GM15510 (cell line): ENCODE data around the gene C20orf144.

Experiments used
- POLR2A ChIP-seq: IDR thresholded peaks from 3 replicates; pipeline ENCODE4 v1.6.1; 2011; ENCODE audit warnings: borderline replicate concordance; ENCODE audit not compliant: insufficient read length; ENCODE audit errors: extremely low read depth

The C20orf144 gene

GRCh38 chr20:33646191-33646590 lies 15.9 kb upstream of the C20orf144 start:
- no peak for TF ChIP-seq POLR2A

- TF ChIP-seq POLR2A: no peak
Measured at GRCh38 chr20:33647603-33648395, 14.3 kb upstream of the C20orf144 start.

GRCh38 chr20:33648396-33649004 lies 13.6 kb upstream of the C20orf144 start:
- TF ChIP-seq POLR2A: no peak

GRCh38 chr20:33649201-33649681 lies 12.9 kb upstream of the C20orf144 start:
- TF ChIP-seq POLR2A: no peak

DNA sequence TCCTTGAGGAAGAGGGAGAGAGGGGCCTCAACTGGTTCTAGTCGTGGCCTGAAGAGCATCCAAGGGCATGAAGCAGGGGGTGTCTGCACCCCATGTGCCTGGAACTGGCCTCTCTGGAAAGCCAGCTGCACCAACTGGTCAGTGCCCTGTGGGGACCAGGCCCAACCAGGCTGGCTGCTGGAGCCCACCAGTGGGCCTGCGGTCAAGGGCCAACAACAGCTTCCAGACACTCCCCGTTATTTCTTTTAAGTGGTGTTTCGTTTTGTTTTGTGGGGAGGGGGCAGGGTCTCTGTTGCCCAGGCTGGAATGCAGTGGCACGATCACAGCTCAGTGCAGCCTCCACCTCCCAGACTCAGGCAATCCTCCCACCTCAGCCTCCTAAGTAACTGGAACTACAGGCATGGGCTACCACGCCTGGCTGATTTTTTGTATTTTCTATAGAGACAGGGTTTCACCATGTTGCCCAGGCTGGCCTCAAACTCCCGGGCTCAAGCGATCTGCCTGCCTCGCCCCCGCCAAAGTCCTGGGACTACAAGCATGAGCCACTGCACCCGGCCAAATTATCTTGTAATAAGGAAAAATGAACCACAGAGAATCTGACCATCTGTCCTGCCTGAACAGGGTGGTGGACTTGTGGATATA lies 11.9 kb upstream of the C20orf144 start:
- TF ChIP-seq POLR2A: no peak

GRCh38 chr20:33650753-33651561 lies 11.2 kb upstream of the C20orf144 start:
- no peak for TF ChIP-seq POLR2A

DNA sequence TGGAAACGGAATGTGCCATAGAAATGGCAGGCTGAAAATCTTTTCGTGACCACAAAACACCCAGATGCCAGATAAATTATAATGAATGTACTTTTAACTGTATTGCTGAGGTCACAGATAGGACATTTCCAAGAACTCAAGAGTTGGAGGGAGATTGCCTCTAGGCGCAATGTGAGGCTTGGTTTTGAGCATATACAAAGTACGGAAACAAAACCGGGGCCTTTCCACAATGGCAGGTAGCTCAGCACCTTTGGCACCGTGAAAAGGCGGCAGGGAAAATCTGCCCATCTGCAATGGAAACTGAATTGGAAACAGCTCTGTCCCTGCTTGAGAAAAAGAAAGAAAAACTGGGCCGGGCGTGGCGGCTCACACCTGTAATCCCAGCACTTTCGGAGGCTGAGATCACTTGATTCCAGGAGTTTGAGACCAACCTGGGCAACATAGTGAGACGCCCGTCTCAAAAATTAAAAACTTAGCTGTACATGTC lies 10.5 kb upstream of the C20orf144 start:
- TF ChIP-seq POLR2A: no peak

DNA sequence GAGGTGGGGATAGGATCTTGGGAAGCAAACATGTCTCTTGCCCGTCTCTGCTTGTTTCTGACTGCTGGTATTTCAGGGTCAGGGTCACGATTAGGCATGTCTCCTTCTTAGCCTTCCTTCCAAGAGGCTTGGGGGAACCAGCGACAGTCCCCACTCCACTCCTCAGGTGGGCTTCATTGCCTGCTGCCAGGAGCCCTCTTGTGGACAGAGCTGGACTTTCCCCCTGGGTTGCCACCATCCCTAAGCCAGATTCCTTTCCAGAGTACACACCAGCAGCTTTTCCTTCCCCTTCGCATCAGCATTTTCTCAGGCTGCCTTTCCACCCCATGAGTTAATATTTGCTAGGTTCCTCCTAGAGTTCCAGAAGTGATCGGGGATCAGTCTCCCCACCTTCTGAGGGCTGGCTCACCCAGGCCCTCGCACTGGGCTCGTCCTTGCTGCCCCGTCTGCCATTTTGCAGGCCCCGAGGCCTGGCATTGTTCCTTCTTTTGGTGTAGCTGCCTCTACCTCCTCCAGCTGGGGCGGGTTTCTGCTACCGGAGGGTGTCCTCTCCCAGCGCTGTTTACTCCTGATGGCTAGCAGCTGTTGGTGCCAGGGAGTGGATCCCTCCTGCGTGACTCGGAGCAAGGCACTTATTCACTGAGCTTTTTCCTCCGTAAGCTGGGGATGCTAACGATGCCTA lies 8.8 kb upstream of the C20orf144 start:
- TF ChIP-seq POLR2A: no peak

- no peak for TF ChIP-seq POLR2A
Measured at GRCh38 chr20:33653900-33654596, 8.1 kb upstream of the C20orf144 start.

DNA sequence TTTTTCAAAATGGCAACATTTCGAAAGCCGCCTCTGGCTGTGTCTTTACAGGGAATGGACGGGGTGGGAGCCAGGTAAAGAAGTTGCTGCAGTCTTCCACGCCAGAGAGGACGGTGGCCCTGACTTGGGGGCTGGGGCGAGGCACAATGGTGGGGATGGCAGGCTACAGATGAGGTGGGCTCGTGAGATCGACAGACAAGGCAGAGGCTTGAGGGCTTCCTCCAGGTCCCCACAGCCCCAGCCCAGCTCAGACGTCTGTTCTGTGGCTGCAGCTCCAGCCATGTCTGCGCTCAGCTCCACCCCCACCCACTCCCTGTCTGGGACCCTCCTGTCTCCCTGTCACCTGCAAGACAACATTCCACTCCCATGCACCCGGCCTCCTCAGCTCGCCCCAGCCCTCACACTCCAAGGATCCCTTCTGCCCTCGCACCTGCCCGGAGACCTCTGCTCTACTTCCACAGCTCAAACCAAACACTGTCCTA lies 7.4 kb upstream of the C20orf144 start:
- TF ChIP-seq POLR2A: no peak

GRCh38 chr20:33655164-33655563 lies 7.0 kb upstream of the C20orf144 start:
- no peak for TF ChIP-seq POLR2A

DNA sequence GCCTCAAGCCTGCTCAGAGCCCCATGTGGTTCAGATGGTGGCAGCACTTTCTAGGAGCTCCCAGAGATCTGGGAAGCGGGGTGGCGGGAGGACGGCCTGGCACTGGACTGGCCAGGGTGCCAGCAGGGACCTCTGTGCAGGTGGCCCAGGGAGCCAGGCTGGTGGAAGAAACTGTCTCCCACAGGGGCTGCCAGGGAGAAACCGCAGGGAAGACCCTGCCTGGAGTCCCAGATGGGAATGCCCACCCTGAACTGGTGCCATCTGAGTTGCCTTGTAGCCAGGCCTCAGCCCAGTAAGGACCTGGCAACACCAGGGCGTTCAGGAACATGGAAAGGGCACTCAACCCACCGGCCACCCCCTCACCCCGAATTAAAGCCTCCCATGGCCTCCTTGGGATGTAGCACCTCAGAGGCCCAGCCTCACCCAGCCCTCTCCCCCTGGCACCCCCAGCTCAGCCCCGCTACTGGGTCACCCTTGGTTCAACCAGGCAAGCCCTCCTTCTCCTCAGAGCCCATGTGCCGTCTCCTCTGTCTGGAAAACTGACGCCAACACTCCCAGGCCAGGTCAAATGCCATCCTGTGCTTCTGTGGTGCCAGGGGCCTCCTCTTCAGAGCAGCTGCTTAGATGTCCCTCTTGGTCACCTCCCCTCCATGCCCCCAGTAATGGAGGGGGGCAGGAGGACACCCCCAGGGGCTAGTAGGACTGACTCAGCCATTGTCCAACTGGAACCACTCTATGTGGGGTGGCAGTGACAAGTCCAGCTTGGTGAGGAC lies 5.9 kb upstream of the C20orf144 start:
- TF ChIP-seq POLR2A: no peak
